Measurements from ENCODE around the gene DCLRE1A.
"Not testable (repeated sequence)": the region's sequence is repeated elsewhere in the genome, so short reads cannot be mapped to it uniquely, and the experiment has no call there.

DCLRE1A gene

GRCh38 chr10:113820507-113820906 lies 33.4 kb downstream of the DCLRE1A start:
- H3K4me1 ChIP-seq (ENCODE audit: control insufficient read depth, insufficient read depth, low read length) = no peaks in the 10 kb centered on the region
- no peak overlapping the region for H3K4me3 ChIP-seq (ENCODE audit: low read length)
- H3K9me3 ChIP-seq (ENCODE audit: control insufficient read depth, low read length) = no peaks in the 10 kb centered on the region
- H3K27me3 ChIP-seq (ENCODE audit: control insufficient read depth, insufficient read depth, low read length) = no peaks in the 10 kb centered on the region
- H3K9ac ChIP-seq (ENCODE audit: low read length) = no peak overlapping the region
- H3K36me3 ChIP-seq (ENCODE audit: control insufficient read depth, insufficient read depth, low read length) = no peaks in the 10 kb centered on the region

- Histone ChIP-seq H3K9me3 (ENCODE audit: control insufficient read depth, low read length) (no peaks in the 10 kb centered on the region), H3K4me3 (ENCODE audit: low read length) (no peak overlapping the region), H3K36me3 (ENCODE audit: control insufficient read depth, insufficient read depth, low read length) (no peaks in the 10 kb centered on the region), H3K9ac (ENCODE audit: low read length) (no peak overlapping the region), H3K4me1 (ENCODE audit: control insufficient read depth, insufficient read depth, low read length) (no peaks in the 10 kb centered on the region), H3K27me3 (ENCODE audit: control insufficient read depth, insufficient read depth, low read length) (no peaks in the 10 kb centered on the region)
These were observed 33.9 kb downstream of the DCLRE1A start for GRCh38 chr10:113819989-113820388.

GRCh38 chr10:113814700-113815099 lies 39.2 kb downstream of the DCLRE1A start:
- H3K4me3 ChIP-seq (ENCODE audit: low read length); H3K36me3 ChIP-seq (ENCODE audit: control insufficient read depth, insufficient read depth, low read length); H3K9me3 ChIP-seq (ENCODE audit: control insufficient read depth, low read length); H3K27me3 ChIP-seq (ENCODE audit: control insufficient read depth, insufficient read depth, low read length); H3K9ac ChIP-seq (ENCODE audit: low read length); H3K4me1 ChIP-seq (ENCODE audit: control insufficient read depth, insufficient read depth, low read length): not testable (repeated sequence)

DNA sequence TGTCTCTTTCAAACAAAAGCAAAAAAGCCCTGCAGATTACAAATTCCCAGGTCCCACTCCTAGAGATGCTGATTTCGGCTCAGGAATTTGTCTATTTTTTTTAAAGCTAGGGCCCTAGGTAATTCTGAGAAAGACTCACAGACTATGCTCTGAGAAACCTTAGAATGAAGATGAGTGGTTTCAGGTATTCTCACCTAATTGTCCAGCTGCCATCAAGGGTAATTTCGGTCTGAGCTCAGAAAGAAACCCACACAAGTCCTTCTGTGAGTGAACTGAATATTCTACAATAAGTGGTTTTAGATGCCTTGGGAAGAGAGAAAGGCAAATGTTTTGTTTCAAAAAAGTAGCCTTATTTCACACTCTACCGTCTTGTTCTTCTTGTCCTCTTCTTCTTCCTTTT lies 45.7 kb downstream of the DCLRE1A start:
- Histone ChIP-seq H3K4me3 (ENCODE audit: low read length) (no peak overlapping the region), H3K9ac (ENCODE audit: low read length) (no peak overlapping the region), H3K27me3 (ENCODE audit: control insufficient read depth, insufficient read depth, low read length) (no peaks in the 10 kb centered on the region), H3K36me3 (ENCODE audit: control insufficient read depth, insufficient read depth, low read length) (no peaks in the 10 kb centered on the region), H3K4me1 (ENCODE audit: control insufficient read depth, insufficient read depth, low read length) (no peaks in the 10 kb centered on the region), H3K9me3 (ENCODE audit: control insufficient read depth, low read length) (no peaks in the 10 kb centered on the region)

GRCh38 chr10:113806503-113806902 lies 47.4 kb downstream of the DCLRE1A start:
- H3K36me3 ChIP-seq (ENCODE audit: control insufficient read depth, insufficient read depth, low read length) = no peaks in the 10 kb centered on the region
- H3K4me3 ChIP-seq (ENCODE audit: low read length) = no peak overlapping the region
- no peaks in the 10 kb centered on the region for H3K4me1 ChIP-seq (ENCODE audit: control insufficient read depth, insufficient read depth, low read length)
- no peaks in the 10 kb centered on the region for H3K27me3 ChIP-seq (ENCODE audit: control insufficient read depth, insufficient read depth, low read length)
- H3K9me3 ChIP-seq (ENCODE audit: control insufficient read depth, low read length) = no peaks in the 10 kb centered on the region
- H3K9ac ChIP-seq (ENCODE audit: low read length) = no peak overlapping the region

- Histone ChIP-seq H3K4me1 (ENCODE audit: control insufficient read depth, insufficient read depth, low read length) (no peaks in the 10 kb centered on the region), H3K4me3 (ENCODE audit: low read length) (no peak overlapping the region), H3K9me3 (ENCODE audit: control insufficient read depth, low read length) (no peaks in the 10 kb centered on the region), H3K36me3 (ENCODE audit: control insufficient read depth, insufficient read depth, low read length) (no peaks in the 10 kb centered on the region), H3K27me3 (ENCODE audit: control insufficient read depth, insufficient read depth, low read length) (no peaks in the 10 kb centered on the region), H3K9ac (ENCODE audit: low read length) (no peak overlapping the region)
These were observed 50.9 kb downstream of the DCLRE1A start for GRCh38 chr10:113802997-113803396.

DNA sequence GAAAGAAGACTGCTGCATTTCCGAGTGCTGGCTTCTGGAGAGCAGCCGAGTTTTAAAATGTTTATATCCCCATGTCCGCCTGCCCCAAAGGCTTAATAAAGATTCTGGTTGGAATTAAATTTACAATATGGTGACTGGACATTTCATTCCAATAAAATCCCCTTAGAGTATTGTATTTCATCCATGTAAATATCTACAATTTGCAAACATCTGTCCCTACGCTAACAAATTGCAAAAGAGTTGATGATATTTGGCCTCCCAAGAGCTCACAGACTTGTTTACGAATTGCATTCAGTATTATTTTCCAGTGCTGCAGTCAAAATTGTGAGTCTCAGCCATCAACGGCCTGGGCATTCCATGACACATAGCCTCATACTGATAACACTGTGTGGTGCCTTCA lies 52.3 kb downstream of the DCLRE1A start:
- no peaks in the 10 kb centered on the region for H3K36me3 ChIP-seq (ENCODE audit: control insufficient read depth, insufficient read depth, low read length)
- H3K9me3 ChIP-seq (ENCODE audit: control insufficient read depth, low read length) = no peaks in the 10 kb centered on the region
- no peaks in the 10 kb centered on the region for H3K27me3 ChIP-seq (ENCODE audit: control insufficient read depth, insufficient read depth, low read length)
- H3K9ac ChIP-seq (ENCODE audit: low read length) = no peak overlapping the region
- H3K4me1 ChIP-seq (ENCODE audit: control insufficient read depth, insufficient read depth, low read length) = no peaks in the 10 kb centered on the region
- no peak overlapping the region for H3K4me3 ChIP-seq (ENCODE audit: low read length)

DNA sequence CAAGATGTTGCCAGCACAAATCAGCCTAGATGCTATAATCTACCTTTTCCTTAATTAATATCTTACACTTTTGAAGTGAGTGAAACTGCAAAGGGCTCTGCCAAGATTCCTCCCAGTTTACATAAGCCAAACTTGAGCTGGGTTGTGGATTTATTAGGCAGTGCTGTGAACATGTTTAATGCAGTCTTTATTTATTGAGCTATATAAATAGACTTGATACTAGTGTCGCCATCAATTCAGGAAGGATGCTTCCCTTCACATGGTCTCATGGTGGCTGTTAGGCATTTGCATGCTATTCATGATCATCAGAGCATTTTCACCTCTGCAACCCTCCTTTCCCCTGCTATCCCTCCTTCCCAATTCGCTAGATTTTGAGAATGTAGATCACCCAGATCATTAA lies 62.2 kb downstream of the DCLRE1A start:
- H3K4me3 ChIP-seq (ENCODE audit: low read length) = no peak overlapping the region
- H3K9me3 ChIP-seq (ENCODE audit: control insufficient read depth, low read length) = no peaks in the 10 kb centered on the region
- H3K27me3 ChIP-seq (ENCODE audit: control insufficient read depth, insufficient read depth, low read length) = no peaks in the 10 kb centered on the region
- no peaks in the 10 kb centered on the region for H3K36me3 ChIP-seq (ENCODE audit: control insufficient read depth, insufficient read depth, low read length)
- H3K4me1 ChIP-seq (ENCODE audit: control insufficient read depth, insufficient read depth, low read length) = peaks cover 4% of the 10 kb centered on the region
- H3K9ac ChIP-seq (ENCODE audit: low read length) = no peak overlapping the region

DNA sequence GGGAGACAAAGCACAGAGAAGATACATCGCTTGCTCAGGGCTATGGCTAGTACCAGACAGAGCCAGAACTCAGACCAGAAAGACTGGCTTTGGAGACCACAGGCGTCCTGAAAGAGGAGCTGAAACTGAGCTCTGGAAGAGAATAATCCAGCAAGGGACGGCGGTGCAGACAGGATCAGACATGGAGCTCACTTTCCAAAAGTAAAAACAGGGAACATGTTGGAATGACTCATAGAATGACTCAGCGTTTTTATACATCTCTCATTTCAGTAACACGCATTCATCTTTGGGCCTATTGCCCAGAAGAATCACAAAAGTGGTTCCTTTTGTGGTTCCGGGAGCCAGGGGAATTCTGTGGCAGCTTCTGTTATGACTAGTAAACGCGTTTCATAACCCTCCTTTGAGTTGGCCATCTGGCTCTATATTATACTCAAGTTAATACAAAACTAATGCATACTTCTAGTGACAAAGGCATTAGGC lies 65.2 kb downstream of the DCLRE1A start:
- peaks cover 4% of the 10 kb centered on the region for H3K4me1 ChIP-seq (ENCODE audit: control insufficient read depth, insufficient read depth, low read length)
- H3K36me3 ChIP-seq (ENCODE audit: control insufficient read depth, insufficient read depth, low read length) = no peaks in the 10 kb centered on the region
- no peak overlapping the region for H3K9ac ChIP-seq (ENCODE audit: low read length)
- no peaks in the 10 kb centered on the region for H3K9me3 ChIP-seq (ENCODE audit: control insufficient read depth, low read length)
- no peaks in the 10 kb centered on the region for H3K27me3 ChIP-seq (ENCODE audit: control insufficient read depth, insufficient read depth, low read length)
- H3K4me3 ChIP-seq (ENCODE audit: low read length) = no peak overlapping the region
